Spleen (tissue), 7 donors: ENCODE results near the gene CADPS2.

Experiments used
- POLR2A ChIP-seq, 3 donors: fragments of 450-650 bp; IDR thresholded peaks; one replicate each; pipeline ENCODE4 v1.5.1; 2017; ENCODE audit warnings: antibody characterized with exemption in 3 of 3, mild to moderate bottlenecking in 1 of 3
- POLR2AphosphoS5 ChIP-seq, 3 donors: sonication (generic); formaldehyde crosslinking; IDR thresholded peaks; one replicate each; pipeline ENCODE4 v1.5.1; 2017; ENCODE audit warnings: antibody characterized with exemption in 3 of 3
- TF ChIP-seq, protein P1 (sequence below), 11 experiments: fragments of 200-600 bp in 7 of 11; fragments of 450-650 bp in 4 of 11; sonication (generic) in 4 of 11; IDR thresholded peaks in 8 of 11; conservative IDR thresholded peaks in 3 of 11; 1 replicate in 7 of 11; 2 replicates in 4 of 11; pipeline versions ENCODE4 v1.4.0 to v1.8.0; 2016 to 2021; ENCODE audit warnings: antibody characterized with exemption in 11 of 11, inconsistent platforms in 4 of 11, mild to moderate bottlenecking in 1 of 11
- donor health status: DM: no; HTN: no; CAD: no; lungs with moderate emphysema.
- donor health status: DM: no; HTN: no; CAD: no.
- donor health status: DM: no; HTN: no; CAD: no.

DNA sequence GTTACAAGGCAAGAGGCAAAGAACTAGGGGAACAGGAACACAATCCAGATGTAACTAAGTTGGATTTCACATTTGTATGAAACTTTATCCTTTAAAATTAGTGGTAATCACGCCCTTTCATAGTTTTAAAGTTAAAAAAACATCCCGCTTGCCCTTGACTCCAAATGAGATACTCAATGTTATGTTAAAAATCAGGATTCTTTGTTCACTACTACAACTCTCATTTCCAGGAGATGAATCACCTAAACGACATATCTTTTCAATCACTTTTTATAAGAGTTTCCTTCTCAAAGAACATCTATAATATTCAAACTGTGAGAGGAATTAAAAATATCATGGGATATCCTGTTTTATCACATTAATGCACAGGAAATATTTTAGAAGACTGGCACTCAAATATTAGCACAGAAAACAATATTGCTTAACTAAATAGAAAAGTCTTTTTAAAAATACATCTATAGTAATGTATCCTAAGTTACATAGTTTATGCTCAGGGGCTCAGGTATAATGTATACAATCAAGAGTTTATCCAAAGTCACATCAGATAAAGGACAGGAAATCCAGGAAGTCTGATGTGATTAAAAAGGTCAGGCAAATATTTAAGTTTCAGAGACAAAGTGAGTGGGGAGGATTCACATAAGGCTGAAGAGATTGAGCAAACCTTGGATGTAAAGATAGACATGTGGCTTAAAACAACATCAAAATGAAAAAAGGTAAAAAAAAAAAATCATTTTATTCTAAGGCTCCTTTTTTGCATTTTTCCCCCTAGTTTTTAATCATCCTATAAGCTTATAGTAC is 41.9 kb downstream of the CADPS2 start:
- TF ChIP-seq, protein P1, sequence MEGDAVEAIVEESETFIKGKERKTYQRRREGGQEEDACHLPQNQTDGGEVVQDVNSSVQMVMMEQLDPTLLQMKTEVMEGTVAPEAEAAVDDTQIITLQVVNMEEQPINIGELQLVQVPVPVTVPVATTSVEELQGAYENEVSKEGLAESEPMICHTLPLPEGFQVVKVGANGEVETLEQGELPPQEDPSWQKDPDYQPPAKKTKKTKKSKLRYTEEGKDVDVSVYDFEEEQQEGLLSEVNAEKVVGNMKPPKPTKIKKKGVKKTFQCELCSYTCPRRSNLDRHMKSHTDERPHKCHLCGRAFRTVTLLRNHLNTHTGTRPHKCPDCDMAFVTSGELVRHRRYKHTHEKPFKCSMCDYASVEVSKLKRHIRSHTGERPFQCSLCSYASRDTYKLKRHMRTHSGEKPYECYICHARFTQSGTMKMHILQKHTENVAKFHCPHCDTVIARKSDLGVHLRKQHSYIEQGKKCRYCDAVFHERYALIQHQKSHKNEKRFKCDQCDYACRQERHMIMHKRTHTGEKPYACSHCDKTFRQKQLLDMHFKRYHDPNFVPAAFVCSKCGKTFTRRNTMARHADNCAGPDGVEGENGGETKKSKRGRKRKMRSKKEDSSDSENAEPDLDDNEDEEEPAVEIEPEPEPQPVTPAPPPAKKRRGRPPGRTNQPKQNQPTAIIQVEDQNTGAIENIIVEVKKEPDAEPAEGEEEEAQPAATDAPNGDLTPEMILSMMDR (IDR thresholded peaks at IDR 0.05 in 8 of 11, conservative IDR thresholded peaks at IDR 0.05 in 3 of 11), result no peak
- TF ChIP-seq POLR2A (IDR thresholded peaks at IDR 0.05) (no peak), POLR2AphosphoS5 (IDR thresholded peaks at IDR 0.05) (no peak)
